Testis (tissue), 2 donors: Measurements from ENCODE around the gene TNFRSF4.

Experiments used
- POLR2A ChIP-seq: fragments of 450-650 bp; IDR thresholded peaks from one replicate; pipeline ENCODE4 v1.6.1; 2017; ENCODE audit warnings: antibody characterized with exemption, mild to moderate bottlenecking, moderate library complexity
- TF ChIP-seq, protein P1 (sequence below), 3 experiments: fragments of 450-650 bp in 2 of 3; fragments of 200-600 bp in 1 of 3; sonication (generic) in 1 of 3; IDR thresholded peaks; one replicate each; pipeline ENCODE4 v1.5.1; 2016 to 2019; ENCODE audit warnings: antibody characterized with exemption in 3 of 3, mild to moderate bottlenecking in 2 of 3, moderate library complexity in 1 of 3

DNA sequence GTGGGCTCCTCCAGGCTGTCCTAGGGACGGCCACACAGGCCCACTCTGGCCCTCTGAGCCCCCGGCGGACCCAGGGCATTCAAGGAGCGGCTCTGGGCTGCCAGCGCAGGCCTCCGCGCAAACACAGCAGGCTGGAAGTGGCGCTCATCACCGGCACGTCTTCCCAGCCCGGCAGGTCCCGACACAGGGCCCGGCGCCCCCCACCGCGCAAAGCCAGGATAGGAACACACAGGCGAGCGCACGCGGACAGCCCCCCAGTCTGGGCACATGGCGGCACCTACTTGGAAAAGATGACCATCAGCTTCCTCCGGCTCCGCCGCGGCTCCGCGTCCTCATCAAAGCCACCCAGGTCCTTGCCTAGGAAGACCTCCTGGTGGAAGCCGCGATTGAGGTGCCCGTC is 14.2 kb upstream of the TNFRSF4 start:
- TF ChIP-seq, protein P1, sequence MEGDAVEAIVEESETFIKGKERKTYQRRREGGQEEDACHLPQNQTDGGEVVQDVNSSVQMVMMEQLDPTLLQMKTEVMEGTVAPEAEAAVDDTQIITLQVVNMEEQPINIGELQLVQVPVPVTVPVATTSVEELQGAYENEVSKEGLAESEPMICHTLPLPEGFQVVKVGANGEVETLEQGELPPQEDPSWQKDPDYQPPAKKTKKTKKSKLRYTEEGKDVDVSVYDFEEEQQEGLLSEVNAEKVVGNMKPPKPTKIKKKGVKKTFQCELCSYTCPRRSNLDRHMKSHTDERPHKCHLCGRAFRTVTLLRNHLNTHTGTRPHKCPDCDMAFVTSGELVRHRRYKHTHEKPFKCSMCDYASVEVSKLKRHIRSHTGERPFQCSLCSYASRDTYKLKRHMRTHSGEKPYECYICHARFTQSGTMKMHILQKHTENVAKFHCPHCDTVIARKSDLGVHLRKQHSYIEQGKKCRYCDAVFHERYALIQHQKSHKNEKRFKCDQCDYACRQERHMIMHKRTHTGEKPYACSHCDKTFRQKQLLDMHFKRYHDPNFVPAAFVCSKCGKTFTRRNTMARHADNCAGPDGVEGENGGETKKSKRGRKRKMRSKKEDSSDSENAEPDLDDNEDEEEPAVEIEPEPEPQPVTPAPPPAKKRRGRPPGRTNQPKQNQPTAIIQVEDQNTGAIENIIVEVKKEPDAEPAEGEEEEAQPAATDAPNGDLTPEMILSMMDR (IDR thresholded peaks at IDR 0.05): no peak
- TF ChIP-seq POLR2A: no peak
